OCI-LY3 (cell line): ENCODE data around the gene CYP2W1.
A peak's percentile ranks its signal among the peaks of the same experiment; 100 is the strongest.

ENCODE experiments used
- H2AFZ ChIP-seq: fragments of 200-600, 300-600 bp; shearing (Covaris generic); 2 replicates; pipeline ENCODE4 v1.6.0; 2014; ENCODE audit warnings: antibody characterized with exemption, low read depth, low read length
- H3K27ac ChIP-seq: fragments of 200-600, 300-600 bp; sonication (generic); 2 replicates; pipeline ENCODE4 v1.5.1; 2014; ENCODE audit warnings: mild to moderate bottlenecking, low read length, moderate library complexity, mixed read lengths
- H3K27me3 ChIP-seq: fragments of 200-600, 300-600 bp; sonication (generic); 2 replicates; pipeline ENCODE4 v1.6.1; 2014; ENCODE audit warnings: low read depth, low read length, mixed read lengths
- H3K36me3 ChIP-seq: fragments of 200-600, 300-600 bp; sonication (generic); replicated peaks from 2 replicates; pipeline ENCODE3; 2014; ENCODE audit warnings: low read depth, low read length, mixed read lengths
- H3K4me1 ChIP-seq: fragments of 300-600, 200-600 bp; sonication (generic); 2 replicates; pipeline ENCODE4 v1.6.1; 2014; ENCODE audit warnings: low read length, mixed read lengths
- H3K4me2 ChIP-seq: fragments of 200-600, 300-600 bp; sonication (generic); 2 replicates; pipeline ENCODE4 v1.6.1; 2014; ENCODE audit warnings: low read length, mixed read lengths
- H3K4me3 ChIP-seq: fragments of 300-600, 200-600 bp; sonication (generic); 2 replicates; pipeline ENCODE4 v1.5.1; 2014; ENCODE audit warnings: antibody characterized with exemption, mild to moderate bottlenecking, low read length, moderate library complexity
- H3K79me2 ChIP-seq: fragments of 300-600, 200-600 bp; shearing (Covaris generic); 2 replicates; pipeline ENCODE4 v1.6.1; 2014; ENCODE audit warnings: mild to moderate bottlenecking, low read length, mixed read lengths
- H3K9ac ChIP-seq: fragments of 300-600, 200-600 bp; shearing (Covaris generic); 2 replicates; pipeline ENCODE4 v1.6.0; 2014; ENCODE audit warnings: mild to moderate bottlenecking, low read length, moderate library complexity
- H3K9me3 ChIP-seq: fragments of 200-600, 300-600 bp; shearing (Covaris generic); 2 replicates; pipeline ENCODE4 v1.6.1; 2014; ENCODE audit warnings: low read length, mixed read lengths; ENCODE audit not compliant: insufficient read depth
- H4K20me1 ChIP-seq: fragments of 200-600, 300-600 bp; sonication (generic); 2 replicates; pipeline ENCODE4 v1.6.1; 2016; ENCODE audit warnings: low read length, mixed read lengths; ENCODE audit not compliant: insufficient read depth
- EZH2phosphoT487 ChIP-seq: fragments of 200-600 bp; shearing (Covaris generic); IDR thresholded peaks from 2 replicates; pipeline ENCODE4 v1.6.1; 2018; ENCODE audit warnings: antibody characterized with exemption, mixed run types, low read depth
- TF ChIP-seq, protein P1 (sequence below): fragments of 200-600, 300-600 bp; sonication (generic); IDR thresholded peaks from 2 replicates; pipeline ENCODE4 v1.5.1; 2014; ENCODE audit warnings: antibody characterized with exemption, low read length, low read depth

CYP2W1 gene, protein sequence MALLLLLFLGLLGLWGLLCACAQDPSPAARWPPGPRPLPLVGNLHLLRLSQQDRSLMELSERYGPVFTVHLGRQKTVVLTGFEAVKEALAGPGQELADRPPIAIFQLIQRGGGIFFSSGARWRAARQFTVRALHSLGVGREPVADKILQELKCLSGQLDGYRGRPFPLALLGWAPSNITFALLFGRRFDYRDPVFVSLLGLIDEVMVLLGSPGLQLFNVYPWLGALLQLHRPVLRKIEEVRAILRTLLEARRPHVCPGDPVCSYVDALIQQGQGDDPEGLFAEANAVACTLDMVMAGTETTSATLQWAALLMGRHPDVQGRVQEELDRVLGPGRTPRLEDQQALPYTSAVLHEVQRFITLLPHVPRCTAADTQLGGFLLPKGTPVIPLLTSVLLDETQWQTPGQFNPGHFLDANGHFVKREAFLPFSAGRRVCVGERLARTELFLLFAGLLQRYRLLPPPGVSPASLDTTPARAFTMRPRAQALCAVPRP

DNA sequence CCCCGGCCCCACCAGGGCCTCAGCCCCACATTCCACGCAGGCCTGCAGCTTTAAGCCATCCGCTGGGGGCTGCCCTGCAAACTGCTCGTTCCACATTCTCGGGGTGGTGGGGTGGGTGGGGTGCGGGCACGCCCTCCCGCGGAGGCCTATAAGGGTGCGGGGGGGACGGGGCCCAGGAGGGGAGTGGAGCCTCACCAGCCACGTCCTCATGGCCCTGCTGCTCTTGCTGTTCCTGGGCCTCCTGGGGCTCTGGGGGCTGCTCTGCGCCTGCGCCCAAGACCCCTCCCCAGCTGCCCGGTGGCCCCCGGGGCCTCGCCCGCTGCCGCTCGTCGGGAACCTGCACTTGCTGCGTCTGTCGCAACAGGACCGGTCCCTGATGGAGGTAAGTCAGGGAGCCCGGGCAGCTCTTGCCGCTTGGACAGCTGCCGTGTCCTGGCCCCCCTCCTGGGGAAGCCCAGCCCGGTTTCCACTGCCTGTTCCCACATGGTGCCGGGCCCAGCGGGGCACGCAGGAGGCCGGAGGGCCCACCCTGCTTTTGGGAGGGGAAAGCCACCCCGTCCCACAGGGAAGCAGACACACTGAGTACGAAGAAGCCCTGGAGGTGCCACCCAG lies at the start of gene CYP2W1:
Gene CYP2W1 (plus strand): TSS at position 178 of the 612 bp plus-strand sequence. CDS start 31 bp downstream, at position 209.
- H3K4me1 ChIP-seq = 0 out of 2 replicates have a peak, but pooled peaks cover under 1% of the 10 kb centered on the region
- no peak within 1 kb of the TSS for H3K27ac ChIP-seq
- no peak within 1 kb of the TSS for H3K4me2 ChIP-seq
- no peaks in the 10 kb centered on the region for H3K9me3 ChIP-seq
- no peak within 1 kb of the TSS for H3K9ac ChIP-seq
- H3K27me3 ChIP-seq = no peaks in the 10 kb centered on the region
- no peaks in the 10 kb centered on the region for H3K36me3 ChIP-seq
- H2AFZ ChIP-seq = no peak within 1 kb of the TSS
- no peaks in the 10 kb centered on the region for H4K20me1 ChIP-seq
- no peak within 1 kb of the TSS for H3K4me3 ChIP-seq
- H3K79me2 ChIP-seq = no peaks in the 10 kb centered on the region
- TF ChIP-seq, protein P1, sequence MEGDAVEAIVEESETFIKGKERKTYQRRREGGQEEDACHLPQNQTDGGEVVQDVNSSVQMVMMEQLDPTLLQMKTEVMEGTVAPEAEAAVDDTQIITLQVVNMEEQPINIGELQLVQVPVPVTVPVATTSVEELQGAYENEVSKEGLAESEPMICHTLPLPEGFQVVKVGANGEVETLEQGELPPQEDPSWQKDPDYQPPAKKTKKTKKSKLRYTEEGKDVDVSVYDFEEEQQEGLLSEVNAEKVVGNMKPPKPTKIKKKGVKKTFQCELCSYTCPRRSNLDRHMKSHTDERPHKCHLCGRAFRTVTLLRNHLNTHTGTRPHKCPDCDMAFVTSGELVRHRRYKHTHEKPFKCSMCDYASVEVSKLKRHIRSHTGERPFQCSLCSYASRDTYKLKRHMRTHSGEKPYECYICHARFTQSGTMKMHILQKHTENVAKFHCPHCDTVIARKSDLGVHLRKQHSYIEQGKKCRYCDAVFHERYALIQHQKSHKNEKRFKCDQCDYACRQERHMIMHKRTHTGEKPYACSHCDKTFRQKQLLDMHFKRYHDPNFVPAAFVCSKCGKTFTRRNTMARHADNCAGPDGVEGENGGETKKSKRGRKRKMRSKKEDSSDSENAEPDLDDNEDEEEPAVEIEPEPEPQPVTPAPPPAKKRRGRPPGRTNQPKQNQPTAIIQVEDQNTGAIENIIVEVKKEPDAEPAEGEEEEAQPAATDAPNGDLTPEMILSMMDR = no peak
- TF ChIP-seq EZH2phosphoT487 = no peak

DNA sequence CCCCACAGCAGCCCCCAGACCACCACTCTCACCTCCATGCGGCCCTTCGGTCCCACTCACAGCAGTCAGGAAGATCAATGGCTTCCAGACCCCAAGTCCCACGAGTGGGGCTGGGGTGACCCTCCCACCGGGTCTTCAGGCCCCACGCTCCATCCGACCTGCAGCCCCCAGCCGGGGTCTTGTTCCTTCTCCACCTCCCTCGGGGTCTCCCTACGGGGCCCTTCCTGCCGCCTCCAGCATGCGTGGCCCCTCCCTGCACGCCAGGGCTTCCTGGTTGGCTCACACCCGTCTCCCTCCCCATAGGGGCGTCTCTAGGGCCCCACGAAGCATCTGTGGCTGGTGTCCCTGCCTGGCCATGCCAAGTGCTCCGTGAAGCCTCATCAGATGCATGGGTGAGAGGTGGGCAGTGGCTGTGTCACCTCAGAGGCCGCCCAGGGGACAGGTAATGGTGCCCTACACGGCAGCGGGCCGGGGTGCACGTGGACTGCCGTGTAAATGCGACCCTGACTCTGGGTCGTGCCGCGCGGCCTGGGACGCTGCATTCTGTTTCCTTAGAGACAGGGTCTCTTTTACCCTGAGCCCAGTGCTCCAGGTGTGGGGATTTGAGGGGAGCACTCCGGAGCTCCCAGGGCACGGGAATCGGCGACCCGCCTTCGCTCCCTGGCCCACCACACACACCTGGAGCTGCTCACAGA lies 48.4 kb upstream of the CYP2W1 start:
- H3K4me3 ChIP-seq = peak overlapping the region; percentile 72
- H3K4me1 ChIP-seq = peaks cover 28% of the 10 kb centered on the region
- H3K36me3 ChIP-seq = no peaks in the 10 kb centered on the region
- TF ChIP-seq, protein P1 = no peak
- TF ChIP-seq EZH2phosphoT487 = no peak
- no peaks in the 10 kb centered on the region for H3K79me2 ChIP-seq
- peak overlapping the region; percentile 91 for H3K4me2 ChIP-seq
- peaks cover under 1% of the 10 kb centered on the region; the same call in 1 of the 2 replicates for H3K27me3 ChIP-seq
- H2AFZ ChIP-seq = no peak overlapping the region
- peak overlapping the region; percentile 17; the same call in 1 of the 2 replicates for H3K9ac ChIP-seq
- no peaks in the 10 kb centered on the region for H3K9me3 ChIP-seq
- no peaks in the 10 kb centered on the region for H4K20me1 ChIP-seq
- H3K27ac ChIP-seq = no peak overlapping the region

DNA sequence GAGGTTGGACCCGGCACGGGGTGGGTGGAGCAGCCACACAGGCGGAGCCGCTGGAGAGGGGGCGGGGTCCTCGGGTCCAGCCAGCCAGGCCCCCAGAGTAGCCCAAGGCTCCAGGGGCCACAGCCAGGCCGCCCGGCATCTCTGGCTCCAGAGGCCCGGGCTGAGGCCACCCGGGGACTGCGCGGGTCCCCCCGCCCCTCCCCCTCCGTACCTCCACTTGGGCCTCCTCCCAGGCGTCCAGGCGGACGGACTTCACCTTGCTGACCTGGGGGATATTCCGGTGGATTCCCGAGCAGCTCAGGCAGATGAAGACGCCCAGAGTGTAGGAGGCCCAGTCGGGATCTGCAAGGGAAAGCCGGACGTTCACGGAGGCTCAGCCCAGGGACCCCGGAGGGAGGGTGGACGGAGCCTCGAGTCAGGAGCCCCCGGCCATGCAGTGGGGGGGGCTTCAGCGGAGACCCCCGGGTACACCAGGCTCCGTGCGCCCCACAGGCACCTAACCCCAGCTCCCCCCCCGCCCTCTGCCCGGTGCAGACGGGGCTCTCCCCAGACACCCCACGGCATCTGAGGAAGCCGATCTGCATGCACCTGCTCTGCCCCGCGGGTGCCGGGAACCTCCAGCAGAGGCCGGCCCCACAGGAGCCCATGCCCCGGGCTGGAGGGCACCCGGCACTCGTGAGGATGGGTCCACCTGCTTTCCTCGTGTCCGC lies 47.7 kb upstream of the CYP2W1 start:
- H3K9ac ChIP-seq = peak overlapping the region; percentile 42; the same call in 1 of the 2 replicates
- no peaks in the 10 kb centered on the region for H3K79me2 ChIP-seq
- peak overlapping the region; percentile 72 for H3K4me3 ChIP-seq
- TF ChIP-seq, protein P1 = no peak
- no peak for TF ChIP-seq EZH2phosphoT487
- peaks cover under 1% of the 10 kb centered on the region for H3K36me3 ChIP-seq
- H4K20me1 ChIP-seq = no peaks in the 10 kb centered on the region
- H3K4me1 ChIP-seq = peaks cover 27% of the 10 kb centered on the region
- peak overlapping the region; percentile 73 for H3K27ac ChIP-seq
- peaks cover 3% of the 10 kb centered on the region; the same call in 1 of the 2 replicates for H3K9me3 ChIP-seq
- H2AFZ ChIP-seq = no peak overlapping the region
- H3K4me2 ChIP-seq = peak overlapping the region; percentile 91
- no peaks in the 10 kb centered on the region; the same call in 1 of the 2 replicates for H3K27me3 ChIP-seq
